Liver (tissue), 9 donors: ENCODE measurements around the gene BARHL2. TPM values are rescaled to one million over a fixed set of nuclear protein-coding genes. Genes with fewer than 3 reads are reported as not detected.
A peak's percentile ranks its signal among the peaks of the same experiment; 100 is the strongest.

Experiments used
- DNase-seq: peaks from one replicate; pipeline ENCODE4 v3.0.0-alpha.2; 2017; ENCODE audit warnings: low spot score
- H3K27ac ChIP-seq, 2 donors: one replicate each; pipeline ENCODE4 v1.7.0; 2013; ENCODE audit warnings: inconsistent platforms in 2 of 2, low read length in 2 of 2, control low read depth in 1 of 2, low read depth in 1 of 2, mild to moderate bottlenecking in 1 of 2
- H3K27me3 ChIP-seq, 4 donors: one replicate each; pipeline versions ENCODE4 v1.6.1 to v1.7.0; 2013; ENCODE audit warnings: low read length in 3 of 4, inconsistent platforms in 1 of 4, mild to moderate bottlenecking in 1 of 4, moderate library complexity in 1 of 4; ENCODE audit not compliant: control insufficient read depth in 4 of 4, insufficient read depth in 4 of 4
- H3K36me3 ChIP-seq, 4 donors: one replicate each; pipeline versions ENCODE4 v1.6.1 to v1.7.0; 2013; ENCODE audit warnings: low read length in 3 of 4, mild to moderate bottlenecking in 3 of 4, low read depth in 1 of 4, moderate library complexity in 1 of 4; ENCODE audit not compliant: control insufficient read depth in 4 of 4, insufficient read depth in 3 of 4
- H3K4me1 ChIP-seq, 4 donors: one replicate each; pipeline versions ENCODE4 v1.6.1 to v1.7.0; 2013; ENCODE audit warnings: low read length in 3 of 4, mild to moderate bottlenecking in 3 of 4, moderate library complexity in 1 of 4; ENCODE audit not compliant: control insufficient read depth in 4 of 4, insufficient read depth in 4 of 4
- H3K4me3 ChIP-seq, 3 donors: one replicate each; pipeline versions ENCODE4 v1.6.1 to v1.7.0; 2013; ENCODE audit warnings: low read length in 3 of 3, control low read depth in 1 of 3, low read depth in 1 of 3, mild to moderate bottlenecking in 1 of 3
- H3K9ac ChIP-seq, 2 donors: one replicate each; pipeline ENCODE4 v1.7.0; 2013; ENCODE audit warnings: low read length in 2 of 2, mild to moderate bottlenecking in 2 of 2, moderate library complexity in 2 of 2, control low read depth in 1 of 2, low read depth in 1 of 2
- H3K9me3 ChIP-seq, 4 donors: one replicate each; pipeline versions ENCODE4 v1.6.1 to v1.7.0; 2013; ENCODE audit warnings: low read length in 3 of 4; ENCODE audit not compliant: control insufficient read depth in 4 of 4
- ATF3 ChIP-seq: IDR thresholded peaks from 2 replicates; pipeline ENCODE4 v1.6.1; 2016; ENCODE audit warnings: antibody characterized with exemption
- EGR1 ChIP-seq, 2 donors: IDR thresholded peaks; 2 replicates each; pipeline ENCODE4 v1.6.1; 2016 to 2018; ENCODE audit warnings: antibody characterized with exemption in 2 of 2, low read depth in 2 of 2
- FOXA1 ChIP-seq: IDR thresholded peaks from 2 replicates; pipeline ENCODE4 v1.6.1; 2016; ENCODE audit warnings: antibody characterized with exemption
- FOXA2 ChIP-seq: IDR thresholded peaks from 2 replicates; pipeline ENCODE4 v1.6.1; 2016; ENCODE audit warnings: antibody characterized with exemption
- GABPA ChIP-seq, 2 donors: IDR thresholded peaks in 1 of 2; conservative IDR thresholded peaks in 1 of 2; 2 replicates each; pipeline ENCODE4 v1.6.1; 2016; ENCODE audit warnings: antibody characterized with exemption in 2 of 2, mild to moderate bottlenecking in 1 of 2, moderate library complexity in 1 of 2
- HNF4A ChIP-seq, 2 donors: conservative IDR thresholded peaks; 2 replicates each; pipeline ENCODE4 v1.6.1; 2016; ENCODE audit warnings: antibody characterized with exemption in 2 of 2, mild to moderate bottlenecking in 2 of 2
- JUND ChIP-seq, 2 donors: IDR thresholded peaks; 2 replicates each; pipeline ENCODE4 v1.6.1; 2016; ENCODE audit warnings: antibody characterized with exemption in 2 of 2
- MAX ChIP-seq: IDR thresholded peaks from 2 replicates; pipeline ENCODE4 v1.6.1; 2016; ENCODE audit warnings: antibody characterized with exemption
- RAD21 ChIP-seq, 2 donors: IDR thresholded peaks; 2 replicates each; pipeline ENCODE4 v1.6.1; 2016; ENCODE audit warnings: antibody characterized with exemption in 2 of 2, mild to moderate bottlenecking in 2 of 2
- REST ChIP-seq: IDR thresholded peaks from 2 replicates; pipeline ENCODE4 v1.6.1; 2016; ENCODE audit warnings: antibody characterized with exemption, mild to moderate bottlenecking
- TAF1 ChIP-seq: conservative IDR thresholded peaks from 2 replicates; pipeline ENCODE4 v1.6.1; 2016; ENCODE audit warnings: antibody characterized with exemption, mild to moderate bottlenecking
- YY1 ChIP-seq: IDR thresholded peaks from 2 replicates; pipeline ENCODE4 v1.6.1; 2016; ENCODE audit warnings: antibody characterized with exemption, mild to moderate bottlenecking
- WGBS: extraction: QIAGEN DNeasy Blood & Tissue Kit; methylation state at CpG from one replicate; pipeline ENCODE4 v1.1.7; 2013; 5-methylcytosine and 5-hydroxymethylcytosine counted together
- polyA plus RNA-seq, 2 donors: library from polyadenylated mRNA; stranded (reverse) in 1 of 2; unstranded in 1 of 2; fragments of 200-250 nt in 1 of 2; fragments of >200 nt in 1 of 2; fragmentation: Nextera tagmentation in 1 of 2; extraction: Ambion mirVana in 1 of 2; gene quantifications; one replicate each; pipeline versions ENCODE4 v1.2.1 to v1.2.3, GENCODE V29; 2013 to 2015
- total RNA-seq, 2 donors: library from RNA; depleted of rRNA; stranded (reverse); fragments of >200 nt; gene quantifications; one replicate each; pipeline ENCODE4 v1.2.3, GENCODE V29; 2014
- TF ChIP-seq, protein P1 (sequence below): fragments of 150-350 bp; IDR thresholded peaks from 2 replicates; pipeline ENCODE4 v1.5.1; 2017; ENCODE audit warnings: improper control_type of control experiment, low read depth, low read length; ENCODE audit not compliant: missing input control
- donor health status: healthy.
- donor health status: healthy.
- donor health status: healthy.
- donor health status: healthy.
- donor health status: healthy.

BARHL2 gene
- total and polyA plus RNA-seq, 4 donors: not detected

DNA sequence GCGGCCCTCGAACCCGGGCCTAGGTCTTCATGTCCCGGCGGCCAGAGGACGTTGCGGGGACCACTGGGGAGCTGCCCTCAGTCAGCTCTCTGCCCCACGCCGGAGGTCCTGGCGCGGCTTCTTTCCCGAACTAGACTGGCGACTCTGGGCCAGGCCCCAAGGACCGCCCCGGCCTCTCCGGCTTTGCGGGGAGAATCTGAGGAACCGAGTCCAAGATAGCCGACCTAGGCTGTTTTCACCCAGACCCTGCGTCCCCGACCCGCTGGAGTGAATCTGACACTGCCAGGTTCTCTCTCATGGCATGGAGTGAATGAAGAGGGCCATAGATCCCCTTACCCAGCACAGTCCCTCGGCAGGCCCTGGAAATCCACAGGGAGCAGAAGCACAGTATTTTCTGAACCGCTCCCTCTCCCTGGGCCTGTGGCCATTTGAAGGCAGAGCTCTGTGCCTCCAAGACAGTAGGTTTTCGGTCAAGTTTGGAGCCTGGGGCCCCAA is 9.9 kb upstream of the BARHL2 start:
- no peak for DNase-seq
- H3K27ac ChIP-seq: no peak overlapping the region
- no peak overlapping the region for H3K4me3 ChIP-seq
- peaks cover 0 to 46% (median 27%) of the 10 kb centered on the region in 4 donors for H3K27me3 ChIP-seq
- H3K9me3 ChIP-seq: peaks cover 0 to 3% (median 0%) of the 10 kb centered on the region in 4 donors
- WGBS: 20% methylated on average over 25 of the region's 25 CpGs
- no peaks in the 10 kb centered on the region for H3K36me3 ChIP-seq
- H3K9ac ChIP-seq: no peak overlapping the region
- H3K4me1 ChIP-seq: peaks cover 14 to 33% (median 24%) of the 10 kb centered on the region in 4 donors
- TF ChIP-seq, protein P1, sequence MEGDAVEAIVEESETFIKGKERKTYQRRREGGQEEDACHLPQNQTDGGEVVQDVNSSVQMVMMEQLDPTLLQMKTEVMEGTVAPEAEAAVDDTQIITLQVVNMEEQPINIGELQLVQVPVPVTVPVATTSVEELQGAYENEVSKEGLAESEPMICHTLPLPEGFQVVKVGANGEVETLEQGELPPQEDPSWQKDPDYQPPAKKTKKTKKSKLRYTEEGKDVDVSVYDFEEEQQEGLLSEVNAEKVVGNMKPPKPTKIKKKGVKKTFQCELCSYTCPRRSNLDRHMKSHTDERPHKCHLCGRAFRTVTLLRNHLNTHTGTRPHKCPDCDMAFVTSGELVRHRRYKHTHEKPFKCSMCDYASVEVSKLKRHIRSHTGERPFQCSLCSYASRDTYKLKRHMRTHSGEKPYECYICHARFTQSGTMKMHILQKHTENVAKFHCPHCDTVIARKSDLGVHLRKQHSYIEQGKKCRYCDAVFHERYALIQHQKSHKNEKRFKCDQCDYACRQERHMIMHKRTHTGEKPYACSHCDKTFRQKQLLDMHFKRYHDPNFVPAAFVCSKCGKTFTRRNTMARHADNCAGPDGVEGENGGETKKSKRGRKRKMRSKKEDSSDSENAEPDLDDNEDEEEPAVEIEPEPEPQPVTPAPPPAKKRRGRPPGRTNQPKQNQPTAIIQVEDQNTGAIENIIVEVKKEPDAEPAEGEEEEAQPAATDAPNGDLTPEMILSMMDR: no peak
- TF ChIP-seq FOXA2 (no peak), FOXA1 (no peak), ATF3 (no peak)

DNA sequence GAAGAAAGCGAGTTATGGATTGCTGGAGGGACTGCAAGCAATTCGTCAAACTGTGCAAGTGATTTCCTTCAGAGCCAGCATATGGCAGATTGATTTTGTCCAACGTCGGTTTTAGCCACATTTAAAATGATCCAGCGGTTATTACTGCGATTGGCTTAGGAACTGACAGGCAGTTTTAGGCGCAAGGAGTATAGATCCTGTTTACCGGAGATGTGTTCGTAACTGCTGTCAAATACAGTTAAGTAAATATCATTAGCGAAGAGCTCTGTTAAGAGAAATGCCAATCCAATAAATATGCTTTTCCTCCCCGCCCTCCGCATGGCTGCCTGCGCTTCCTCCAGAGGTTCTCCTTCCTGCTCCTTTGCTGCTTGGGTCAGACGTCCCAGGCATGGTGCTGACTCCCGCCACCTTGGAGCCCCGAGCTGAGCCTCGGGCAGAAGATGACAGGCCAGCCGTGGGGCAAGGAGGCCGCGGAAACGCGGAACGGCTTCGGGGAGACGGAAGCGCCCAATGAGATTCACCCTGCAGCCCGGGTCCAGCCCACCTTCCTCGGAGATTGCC is 9.4 kb upstream of the BARHL2 start:
- peak overlapping the region in 1 of 3 donors; percentile 27 for H3K4me3 ChIP-seq
- H3K36me3 ChIP-seq: no peaks in the 10 kb centered on the region
- TF ChIP-seq FOXA1 (no peak), MAX (no peak), TAF1 (no peak), JUND (IDR thresholded peaks at IDR 0.05) (no peak), GABPA (IDR thresholded peaks at IDR 0.05 in 1 of 2, conservative IDR thresholded peaks at IDR 0.05 in 1 of 2) (no peak), YY1 (no peak), RAD21 (IDR thresholded peaks at IDR 0.05) (no peak), REST (no peak), ATF3 (no peak), EGR1 (IDR thresholded peaks at IDR 0.05; ENCODE audit: low read depth in 2 of 2) (no peak), HNF4A (conservative IDR thresholded peaks at IDR 0.05) (no peak), FOXA2 (no peak)
- H3K9me3 ChIP-seq: peaks cover 0 to 3% (median 0%) of the 10 kb centered on the region in 4 donors
- H3K27me3 ChIP-seq: peaks cover 0 to 44% (median 27%) of the 10 kb centered on the region in 4 donors
- 11% methylated on average over 28 of the region's 28 CpGs for WGBS
- no peak overlapping the region for H3K9ac ChIP-seq
- H3K4me1 ChIP-seq: peaks cover 14 to 33% (median 24%) of the 10 kb centered on the region in 4 donors
- no peak for DNase-seq
- H3K27ac ChIP-seq: no peak overlapping the region
